ENCODE measurements around the gene MTUS2. TPM values are rescaled to one million over a fixed set of nuclear protein-coding genes. Genes with fewer than 3 reads are reported as not detected.

MTUS2 gene
- total RNA-seq, 1 donor from 2014 or later: not detected

- DNase-seq: no peak
These were observed 435.4 kb downstream of the MTUS2 start for GRCh38 chr13:29255567-29255966.

- DNase-seq: no peak
These were observed 440.5 kb downstream of the MTUS2 start for GRCh38 chr13:29260684-29261083.

DNA sequence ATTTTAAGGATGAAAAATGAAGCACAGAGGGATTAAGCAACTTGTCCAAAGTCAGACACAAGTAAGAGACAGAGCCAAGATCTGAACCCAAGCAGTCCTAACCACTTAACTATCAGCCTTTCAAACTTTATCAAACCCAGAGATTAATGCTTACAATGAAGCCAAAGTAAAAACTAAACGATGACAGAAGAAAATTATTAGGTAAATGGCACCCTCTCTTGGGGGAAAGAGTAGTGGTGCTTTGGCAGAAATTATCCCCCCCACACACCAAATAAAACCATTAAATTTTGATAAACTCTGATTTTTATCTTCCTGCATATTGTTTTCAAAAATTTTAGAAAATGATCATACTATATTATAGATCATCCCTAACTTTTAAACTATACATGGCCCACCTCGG lies 446.1 kb downstream of the MTUS2 start:
- DNase-seq: no peak

- DNase-seq: no peak
These were observed 446.9 kb downstream of the MTUS2 start for GRCh38 chr13:29266756-29267733.

GRCh38 chr13:29270271-29270985 lies 450.3 kb downstream of the MTUS2 start:
- DNase-seq: no peak

- no peak for DNase-seq
These were observed 451.5 kb downstream of the MTUS2 start for GRCh38 chr13:29271606-29272005.

DNA sequence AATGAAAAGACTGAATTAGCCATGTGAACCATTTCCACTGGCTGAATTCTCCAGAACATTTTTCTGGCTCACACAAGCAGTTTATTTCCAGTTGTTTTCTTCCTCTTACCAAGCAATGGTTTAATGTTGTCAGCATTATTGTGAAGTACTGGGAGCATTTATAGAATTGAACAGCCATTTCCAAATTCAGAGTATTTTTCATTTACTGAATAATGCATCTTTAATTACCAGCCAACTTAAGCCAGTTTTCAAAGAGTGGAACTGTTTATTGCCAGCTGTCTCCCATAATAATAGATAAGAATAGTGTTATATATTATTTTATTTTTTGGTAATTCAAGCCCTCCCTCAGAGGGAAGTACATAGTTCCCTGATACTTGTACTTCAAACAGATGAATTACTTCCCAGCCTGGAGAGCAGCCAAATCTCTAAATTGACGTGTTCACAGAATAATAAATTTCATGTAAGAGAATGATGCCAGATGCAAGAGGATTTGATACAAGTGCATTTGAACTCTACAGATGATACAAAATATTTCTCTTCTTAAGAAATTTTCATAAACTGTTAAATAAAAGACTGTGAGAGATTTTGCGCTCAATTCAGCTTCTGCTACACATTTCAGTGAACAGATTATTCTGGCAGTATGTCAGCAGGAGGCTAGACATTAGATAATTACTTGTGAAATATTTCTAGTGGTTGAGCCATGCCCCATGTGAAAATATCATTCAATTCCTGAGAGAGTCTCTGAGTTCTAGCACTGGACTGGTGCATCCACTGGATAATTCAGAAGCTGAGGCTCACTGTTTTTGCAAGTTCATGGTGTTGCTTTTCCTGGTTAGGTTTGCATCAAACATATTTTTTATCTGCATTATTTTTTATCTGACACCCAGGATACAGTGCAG lies 459.5 kb downstream of the MTUS2 start:
- no peak for DNase-seq

- no peak for DNase-seq
These were observed 461.9 kb downstream of the MTUS2 start for GRCh38 chr13:29281932-29282495.

GRCh38 chr13:29284726-29285125 lies 464.6 kb downstream of the MTUS2 start:
- DNase-seq: no peak

DNA sequence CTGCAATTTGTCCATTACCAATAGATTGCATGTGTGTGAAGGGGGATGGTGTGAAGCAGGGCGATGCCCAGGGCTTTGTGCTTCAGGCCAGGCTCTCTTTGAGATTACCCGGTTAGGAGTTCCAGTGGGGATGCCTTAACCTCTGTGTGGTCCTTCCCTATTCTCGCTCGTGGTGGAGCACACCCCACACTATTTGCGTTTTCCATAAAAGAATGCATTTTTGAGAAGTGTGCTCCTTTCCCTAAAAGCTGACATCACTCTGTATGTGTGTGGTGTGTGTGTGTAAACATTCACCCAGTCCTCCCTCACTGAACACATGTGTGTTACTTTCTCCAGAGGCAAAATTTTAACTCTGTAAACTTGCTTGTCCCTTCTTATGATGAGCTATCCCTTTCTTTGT lies 467.1 kb downstream of the MTUS2 start:
- no peak for DNase-seq

DNA sequence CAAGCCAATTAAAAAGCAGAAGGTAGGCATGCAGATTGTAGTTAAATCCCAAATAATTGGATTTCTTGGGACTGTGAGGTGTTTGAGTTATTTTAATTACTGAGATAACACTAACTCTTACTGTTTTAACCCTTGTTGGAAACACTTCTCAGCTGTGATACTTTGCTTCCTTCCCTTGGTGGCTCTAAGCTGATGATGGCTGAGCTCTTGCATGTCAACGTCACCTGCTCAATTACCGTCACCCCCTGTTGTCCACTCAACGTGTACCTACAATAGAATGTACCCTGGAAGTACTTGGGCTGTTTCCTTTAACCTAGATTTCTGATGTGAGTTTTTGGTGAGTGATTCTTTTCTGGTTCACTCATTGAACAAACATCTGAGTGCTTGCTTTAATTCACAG lies 471.9 kb downstream of the MTUS2 start:
- DNase-seq: no peak

DNA sequence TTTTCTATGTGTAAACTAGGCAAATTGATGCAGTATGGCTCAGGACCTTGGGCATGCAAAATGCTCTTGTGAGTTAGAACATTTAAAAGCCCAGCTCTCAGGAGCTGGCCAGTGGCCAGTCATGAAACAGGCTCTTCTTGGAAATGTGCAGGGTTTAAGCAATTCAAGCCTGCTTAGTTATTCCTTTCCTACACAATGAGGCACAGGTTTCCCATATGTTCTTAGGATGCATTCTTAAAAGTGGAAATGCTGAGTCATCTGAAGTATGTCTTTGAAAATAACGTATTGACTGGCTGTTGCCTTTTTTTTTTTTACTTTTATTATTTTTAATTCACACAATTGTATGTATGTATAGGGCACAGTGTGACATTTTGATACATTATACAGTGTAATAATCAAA lies 474.7 kb downstream of the MTUS2 start:
- DNase-seq: no peak

GRCh38 chr13:29301027-29301426 lies 480.9 kb downstream of the MTUS2 start:
- DNase-seq: no peak

GRCh38 chr13:29304148-29304547 lies 484.0 kb downstream of the MTUS2 start:
- no peak for DNase-seq

GRCh38 chr13:29310806-29311205 lies 490.7 kb downstream of the MTUS2 start:
- no peak for DNase-seq

DNA sequence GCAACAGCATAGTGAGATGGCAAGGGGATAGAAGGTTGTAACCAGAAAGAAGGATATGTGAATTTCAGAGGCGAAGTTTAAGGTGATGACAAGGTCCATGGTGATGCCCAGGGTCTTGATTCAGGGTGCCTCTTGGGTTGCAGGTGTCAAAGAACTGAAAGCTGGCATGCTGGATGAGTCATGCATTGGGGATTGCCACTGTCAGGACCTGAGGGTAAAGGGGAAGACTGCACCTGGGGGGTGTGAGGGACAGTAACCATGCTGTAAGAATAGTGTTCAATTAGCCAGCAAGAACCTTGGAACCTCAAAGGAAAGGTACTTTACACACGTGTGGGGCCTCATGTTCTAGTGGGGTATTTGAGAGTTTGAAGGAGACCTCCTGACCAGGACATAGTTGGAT lies 495.7 kb downstream of the MTUS2 start:
- DNase-seq: no peak

DNA sequence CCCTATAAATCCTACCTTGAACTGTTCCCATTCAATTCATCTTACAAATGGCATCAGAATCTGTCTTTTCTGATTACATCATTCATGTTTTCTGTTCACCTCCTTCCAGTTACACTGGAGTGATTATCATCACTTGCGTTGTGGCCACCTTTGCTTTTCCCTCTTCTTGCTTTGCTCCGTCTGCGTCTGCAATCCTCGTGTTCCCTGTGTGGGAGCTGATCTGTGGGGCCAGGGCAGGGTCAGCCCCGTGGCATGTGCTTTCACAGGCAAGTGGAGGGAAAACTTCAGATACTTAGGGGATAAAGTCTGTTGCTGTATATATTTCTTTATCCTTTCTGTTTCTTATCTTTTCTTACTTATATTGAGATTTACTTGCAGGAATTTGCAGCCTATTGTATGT lies 497.7 kb downstream of the MTUS2 start:
- no peak for DNase-seq

GRCh38 chr13:29318741-29319140 lies 498.6 kb downstream of the MTUS2 start:
- DNase-seq: no peak

DNA sequence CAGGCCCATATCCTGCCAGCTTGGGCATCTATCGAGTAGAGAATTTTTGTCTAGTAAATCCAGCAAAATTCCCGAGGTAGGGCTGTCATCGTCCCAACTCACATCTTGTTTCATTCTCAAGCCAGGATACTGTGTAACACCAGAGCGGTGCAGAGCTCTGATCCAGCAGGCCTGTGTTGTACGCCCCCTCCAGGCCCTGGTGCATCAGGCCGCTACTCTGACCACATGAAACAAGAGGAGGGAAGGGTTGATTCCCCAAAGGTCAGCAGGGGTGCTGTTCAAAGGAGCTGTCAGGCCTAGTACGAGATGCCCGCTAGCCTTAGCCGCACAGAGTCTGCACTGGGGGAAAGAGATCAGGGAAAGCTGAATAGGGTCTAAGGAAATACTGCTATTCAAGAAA lies 499.3 kb downstream of the MTUS2 start:
- DNase-seq: no peak

GRCh38 chr13:29323954-29324353 lies 503.8 kb downstream of the MTUS2 start:
- no peak for DNase-seq

GRCh38 chr13:29324601-29325000 lies 504.5 kb downstream of the MTUS2 start:
- no peak for DNase-seq

DNA sequence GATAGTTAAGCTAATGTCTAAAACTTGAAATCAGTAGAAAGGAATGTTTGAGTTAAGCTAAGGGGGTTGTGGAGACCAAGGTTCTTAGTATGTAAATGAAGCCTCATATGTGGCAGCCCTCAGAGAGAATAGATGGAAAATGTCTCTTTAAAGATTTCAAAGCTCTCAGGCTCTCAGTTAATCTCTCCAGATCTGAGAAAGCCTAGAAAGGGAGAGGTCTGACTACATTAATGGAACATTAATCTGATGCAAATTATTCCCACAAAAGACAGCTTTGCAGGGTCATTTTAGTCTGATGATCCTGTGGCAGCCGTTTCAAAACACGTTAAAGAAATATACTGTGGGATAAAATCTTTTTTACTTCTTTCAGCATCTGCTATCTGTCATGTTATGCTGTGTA lies 508.4 kb downstream of the MTUS2 start:
- DNase-seq: no peak

DNA sequence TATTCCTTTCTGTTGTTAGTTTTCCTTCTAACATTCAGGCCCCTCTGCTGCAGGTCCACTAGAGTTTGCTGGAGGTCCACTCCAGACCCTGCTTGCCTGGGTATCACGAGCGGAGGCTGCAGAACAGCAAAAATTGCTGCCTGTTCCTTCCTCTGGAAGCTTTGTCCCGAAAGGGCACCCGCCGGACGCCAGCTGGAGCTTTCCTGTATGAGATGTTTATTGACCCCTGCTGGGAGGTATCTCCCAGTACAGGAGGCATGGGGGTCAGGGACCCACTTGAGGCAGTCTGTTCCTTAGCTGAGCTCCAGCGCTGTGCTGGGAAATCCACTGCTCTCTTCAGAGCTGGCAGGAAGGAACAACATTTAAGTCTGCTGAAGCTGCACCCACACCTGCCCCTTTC lies 516.2 kb downstream of the MTUS2 start:
- no peak for DNase-seq

All from dermis blood vessel endothelial cell (primary cell).